HG03025 (cell line): ENCODE results near the gene METTL2B.
"Not testable (repeated sequence)": the region's sequence is repeated elsewhere in the genome, so short reads cannot be mapped to it uniquely, and the experiment has no call there.

Experiments used
- ATAC-seq: cut with Tn5 transposase; IDR thresholded peaks from one replicate; pipeline ENCODE4 v1.9.1; 2021; ENCODE audit warnings: mild to moderate bottlenecking, moderate library complexity; ENCODE audit not compliant: unreplicated experiment, low FRiP score

METTL2B gene

GRCh38 chr7:128453836-128454804, 22.4 kb upstream of the METTL2B start:
- ATAC-seq, result no peak

DNA sequence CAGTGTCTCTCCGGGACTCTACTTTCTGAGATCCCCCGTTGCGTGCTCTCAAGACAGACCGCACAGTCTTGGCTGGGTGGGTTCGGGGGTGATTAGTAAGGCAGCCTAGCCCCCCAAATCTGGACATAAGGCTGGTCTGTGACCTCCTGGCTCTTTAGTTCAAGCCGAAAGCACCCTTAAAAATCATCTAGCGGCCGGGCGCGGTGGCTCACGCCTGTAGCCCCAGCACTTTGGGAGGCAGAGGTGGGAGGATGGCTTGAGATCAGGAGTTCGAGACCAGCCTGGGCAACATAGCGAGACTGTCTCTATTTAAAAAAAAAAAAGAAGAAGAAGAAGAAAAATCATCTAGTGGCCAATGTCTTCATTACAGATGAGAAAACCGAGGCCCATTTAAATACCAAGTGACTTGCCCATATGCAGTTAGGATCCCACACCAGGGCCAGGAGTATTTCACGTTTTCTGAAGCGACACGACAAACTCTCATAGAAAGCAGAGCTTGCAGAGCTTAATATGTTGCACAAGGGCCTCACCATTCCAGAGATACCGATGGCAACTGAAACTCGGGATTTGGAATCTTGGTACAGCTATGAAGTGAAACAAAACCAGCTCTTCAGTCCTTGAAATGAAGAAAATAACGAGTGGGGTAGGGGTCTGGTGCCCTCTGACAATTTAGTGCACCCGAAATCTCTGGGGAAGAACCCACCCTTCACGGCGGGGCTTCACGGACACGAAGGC, 21.6 kb upstream of the METTL2B start:
- ATAC-seq, result no peak

DNA sequence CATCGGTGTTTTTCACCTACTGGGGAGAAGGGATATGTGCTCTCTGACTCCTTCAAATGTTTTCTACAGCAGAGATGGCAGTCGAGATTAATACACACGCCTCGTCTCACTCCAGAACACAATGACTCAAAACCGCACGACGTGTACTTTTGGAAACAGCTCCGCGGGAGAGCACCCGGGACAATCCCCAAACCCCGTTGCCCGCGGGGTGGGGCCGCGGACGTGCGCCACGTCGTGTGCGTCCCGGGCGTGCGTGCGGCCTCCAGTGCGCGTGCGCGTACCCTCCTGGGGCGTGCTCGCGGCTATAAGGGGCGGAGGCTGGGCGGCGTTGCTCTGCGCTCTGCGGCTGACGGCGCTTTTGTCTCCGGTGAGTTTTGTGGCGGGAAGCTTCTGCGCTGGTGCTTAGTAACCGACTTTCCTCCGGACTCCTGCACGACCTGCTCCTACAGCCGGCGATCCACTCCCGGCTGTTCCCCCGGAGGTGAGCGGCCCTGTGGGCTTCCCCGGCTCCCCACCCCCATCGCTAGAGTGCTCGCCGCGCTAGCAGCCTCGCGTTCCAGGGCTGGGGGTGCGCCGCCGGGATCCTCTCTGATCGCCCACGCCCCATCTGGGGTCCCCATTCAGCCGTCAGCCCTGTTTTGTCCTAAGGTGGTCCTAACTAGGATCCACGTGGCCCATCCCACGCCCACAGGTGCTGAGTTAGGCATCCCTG, 20.8 kb upstream of the METTL2B start, which contains the start of gene HILPDA:
Gene HILPDA (plus strand): TSS at position 336 of the 712 bp plus-strand sequence. CDS start 1,391 bp downstream, outside the sequence.
- peak; percentile 80 for ATAC-seq

GRCh38 chr7:128456255-128456725, 20.3 kb upstream of the METTL2B start:
- ATAC-seq, result no peak

DNA sequence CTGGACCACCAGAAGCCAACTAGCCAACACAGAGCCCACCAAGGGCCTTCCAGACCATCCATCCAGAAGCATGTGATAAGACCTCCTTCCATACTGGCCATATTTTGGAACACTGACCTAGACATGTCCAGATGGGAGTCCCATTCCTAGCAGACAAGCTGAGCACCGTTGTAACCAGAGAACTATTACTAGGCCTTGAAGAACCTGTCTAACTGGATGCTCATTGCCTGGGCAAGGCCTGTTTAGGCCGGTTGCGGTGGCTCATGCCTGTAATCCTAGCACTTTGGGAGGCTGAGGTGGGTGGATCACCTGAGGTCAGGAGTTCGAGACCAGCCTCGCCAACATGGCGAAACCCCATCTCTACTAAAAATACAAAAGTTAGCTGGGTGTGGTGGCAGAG, 19.2 kb upstream of the METTL2B start:
- ATAC-seq, result not testable (repeated sequence)

- peak; percentile 1 for ATAC-seq
Observed at GRCh38 chr7:128458956-128459355, 17.6 kb upstream of the METTL2B start.

DNA sequence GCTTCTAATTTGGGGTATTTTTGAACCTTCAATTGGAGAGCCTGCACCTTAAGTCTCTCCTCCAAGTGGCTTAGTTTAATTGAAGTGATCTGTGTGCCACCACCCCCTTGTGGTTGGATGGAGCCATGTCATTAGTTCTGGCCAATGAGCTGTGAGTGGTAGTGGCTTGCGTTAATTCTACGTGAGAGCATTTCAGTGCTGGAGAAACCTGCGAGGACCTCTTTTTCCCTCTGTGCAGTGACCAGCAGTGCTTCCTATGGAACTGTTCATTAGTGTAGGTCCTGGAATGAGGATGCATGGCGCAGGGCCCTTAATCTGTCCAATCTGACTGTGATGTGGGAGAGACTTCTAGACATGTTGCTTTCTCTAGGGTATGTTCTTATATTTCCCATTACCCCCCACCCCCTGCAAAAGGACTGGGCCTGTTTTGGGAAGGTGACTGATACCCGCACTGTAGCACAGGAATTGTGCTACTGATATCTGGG, 17.1 kb upstream of the METTL2B start:
- peak; percentile 35 for ATAC-seq

- no peak for ATAC-seq
Observed at GRCh38 chr7:128462460-128462859, 14.1 kb upstream of the METTL2B start.

- not testable (repeated sequence) for ATAC-seq
Observed at GRCh38 chr7:128463345-128463744, 13.2 kb upstream of the METTL2B start.

GRCh38 chr7:128463933-128464332, 12.6 kb upstream of the METTL2B start:
- not testable (repeated sequence) for ATAC-seq

DNA sequence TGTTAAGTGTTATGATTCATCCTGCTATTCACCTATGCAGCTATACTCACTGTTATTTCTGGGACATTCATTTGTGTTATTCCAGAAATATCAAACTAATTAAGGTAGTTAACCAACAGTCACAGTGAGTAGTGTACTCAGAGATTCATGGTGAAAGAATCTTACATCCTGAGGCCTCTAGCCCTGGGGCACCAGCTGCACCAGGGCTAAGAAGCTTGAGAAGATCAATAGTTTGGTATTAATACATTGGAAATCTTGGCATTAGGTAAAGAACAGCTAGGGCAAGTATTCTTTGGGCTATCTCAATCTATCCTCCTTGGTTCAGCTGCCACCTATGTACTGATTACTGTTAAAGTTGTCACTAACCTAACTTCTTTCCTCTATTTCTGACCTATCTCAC, 9.7 kb upstream of the METTL2B start:
- ATAC-seq, result not testable (repeated sequence)

DNA sequence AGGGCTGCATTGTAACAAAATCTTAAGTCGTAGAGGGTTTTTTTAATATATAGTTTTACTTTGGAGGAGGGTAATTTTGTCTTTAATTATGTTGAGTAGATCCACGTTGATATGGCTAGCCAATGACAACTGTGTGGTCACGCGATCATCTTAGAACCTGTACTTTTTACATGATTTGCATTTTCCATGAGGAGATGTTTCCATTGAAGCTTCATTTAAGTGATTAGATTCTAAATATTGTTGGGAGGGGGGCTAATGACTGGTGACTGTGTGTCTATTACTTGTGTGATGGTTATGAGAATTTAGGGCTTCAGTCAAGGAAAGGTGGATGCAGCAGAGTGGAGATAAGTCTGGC, 765 bp downstream of the METTL2B start:
- ATAC-seq, result not testable (repeated sequence)

DNA sequence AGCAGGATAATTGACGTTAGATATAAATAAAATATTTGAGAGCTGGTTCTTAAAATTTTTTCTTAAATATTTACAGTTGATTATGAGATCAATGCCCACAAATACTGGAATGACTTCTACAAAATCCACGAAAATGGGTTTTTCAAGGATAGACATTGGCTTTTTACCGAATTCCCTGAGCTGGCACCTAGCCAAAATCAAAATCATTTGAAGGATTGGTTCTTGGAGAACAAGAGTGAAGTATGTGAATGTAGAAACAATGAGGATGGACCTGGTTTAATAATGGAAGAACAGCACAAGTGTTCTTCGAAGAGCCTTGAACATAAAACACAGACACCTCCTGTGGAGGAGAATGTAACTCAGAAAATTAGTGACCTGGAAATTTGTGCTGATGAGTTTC, 2.5 kb downstream of the METTL2B start:
- ATAC-seq, result not testable (repeated sequence)

- ATAC-seq, result not testable (repeated sequence)
Observed at GRCh38 chr7:128488134-128488533, 11.6 kb downstream of the METTL2B start.

- ATAC-seq, result no peak
Observed at GRCh38 chr7:128497405-128497804, 20.9 kb downstream of the METTL2B start.

GRCh38 chr7:128505416-128505815, 28.9 kb downstream of the METTL2B start:
- not testable (repeated sequence) for ATAC-seq

DNA sequence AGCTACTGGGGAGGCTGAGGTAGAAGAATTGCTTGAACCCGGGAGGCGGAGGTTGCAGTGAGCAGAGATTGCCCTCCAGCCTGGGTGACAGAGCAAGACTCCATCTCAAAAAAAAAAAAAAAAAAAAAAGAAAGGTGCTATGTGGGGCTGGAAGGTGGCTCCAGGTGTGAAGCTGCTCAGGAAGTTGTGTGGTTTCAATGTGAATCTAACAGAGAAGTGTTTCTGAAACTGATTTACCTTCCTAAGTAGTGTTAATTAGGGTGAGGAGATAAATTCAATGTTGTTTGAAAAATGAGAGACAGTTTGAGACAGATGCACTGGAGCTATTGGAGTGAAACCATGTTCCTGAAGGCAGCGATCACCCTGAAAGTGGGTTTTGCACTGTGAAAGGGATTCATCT, 30.3 kb downstream of the METTL2B start:
- ATAC-seq, result not testable (repeated sequence)

GRCh38 chr7:128507321-128507993, 30.9 kb downstream of the METTL2B start:
- ATAC-seq, result not testable (repeated sequence)

GRCh38 chr7:128511692-128512091, 35.1 kb downstream of the METTL2B start:
- not testable (repeated sequence) for ATAC-seq

GRCh38 chr7:128515232-128515631, 38.7 kb downstream of the METTL2B start:
- ATAC-seq, result not testable (repeated sequence)
